Middle frontal gyrus (tissue), 1 donor: ENCODE data around the gene ATP8B4.
"Not testable (repeated sequence)": the region's sequence is repeated elsewhere in the genome, so short reads cannot be mapped to it uniquely, and the experiment has no call there.

ENCODE experiments used
- DNase-seq: peaks from one replicate; pipeline ENCODE4 v3.0.0-alpha.2; 2015; ENCODE audit warnings: low spot score; ENCODE audit errors: extremely low spot score

The ATP8B4 gene

GRCh38 chr15:50018491-50018890 lies 100.5 kb downstream of the ATP8B4 start:
- no peak for DNase-seq

- DNase-seq = no peak
These were observed 101.5 kb downstream of the ATP8B4 start for GRCh38 chr15:50017522-50017921.

- no peak for DNase-seq
These were observed 102.1 kb downstream of the ATP8B4 start for GRCh38 chr15:50016951-50017350.

- no peak for DNase-seq
These were observed 106.2 kb downstream of the ATP8B4 start for GRCh38 chr15:50012790-50013189.

GRCh38 chr15:50009634-50010033 lies 109.4 kb downstream of the ATP8B4 start:
- DNase-seq = no peak

- peak; percentile 58 for DNase-seq
These were observed 115.2 kb downstream of the ATP8B4 start for GRCh38 chr15:50003786-50004334.

- no peak for DNase-seq
These were observed 127.4 kb downstream of the ATP8B4 start for GRCh38 chr15:49991587-49991986.

GRCh38 chr15:49990835-49991545 lies 128.0 kb downstream of the ATP8B4 start:
- no peak for DNase-seq

GRCh38 chr15:49989498-49989897 lies 129.5 kb downstream of the ATP8B4 start:
- DNase-seq = no peak

- DNase-seq = no peak
These were observed 130.3 kb downstream of the ATP8B4 start for GRCh38 chr15:49988766-49989165.

- DNase-seq = no peak
These were observed 131.1 kb downstream of the ATP8B4 start for GRCh38 chr15:49987896-49988295.

GRCh38 chr15:49987198-49987785 lies 131.7 kb downstream of the ATP8B4 start:
- no peak for DNase-seq

GRCh38 chr15:49986326-49986725 lies 132.7 kb downstream of the ATP8B4 start:
- DNase-seq = no peak

GRCh38 chr15:49985463-49985862 lies 133.6 kb downstream of the ATP8B4 start:
- no peak for DNase-seq

- DNase-seq = no peak
These were observed 134.6 kb downstream of the ATP8B4 start for GRCh38 chr15:49984436-49984835.

- no peak for DNase-seq
These were observed 136.4 kb downstream of the ATP8B4 start for GRCh38 chr15:49982584-49982983.

- no peak for DNase-seq
These were observed 139.2 kb downstream of the ATP8B4 start for GRCh38 chr15:49979705-49980382.

- DNase-seq = no peak
These were observed 140.9 kb downstream of the ATP8B4 start for GRCh38 chr15:49978121-49978520.

GRCh38 chr15:49977306-49977705 lies 141.7 kb downstream of the ATP8B4 start:
- DNase-seq = no peak

- no peak for DNase-seq
These were observed 154.5 kb downstream of the ATP8B4 start for GRCh38 chr15:49964551-49964950.

GRCh38 chr15:49964061-49964460 lies 155.0 kb downstream of the ATP8B4 start:
- DNase-seq = no peak

GRCh38 chr15:49963033-49963772 lies 155.8 kb downstream of the ATP8B4 start:
- DNase-seq = not testable (repeated sequence)
